Thyroid gland (tissue), 4 donors: Measurements from ENCODE around the gene ALDH5A1.

Source experiments
- CTCF ChIP-seq, 6 experiments: fragments of 200-600 bp in 3 of 6; fragments of 450-650 bp in 3 of 6; sonication (generic) in 3 of 6; IDR thresholded peaks; one replicate each; pipeline ENCODE4 v1.5.1; 2016 to 2019; ENCODE audit warnings: antibody characterized with exemption in 6 of 6, mild to moderate bottlenecking in 2 of 6, inconsistent platforms in 1 of 6, moderate library complexity in 1 of 6
- POLR2A ChIP-seq, 2 donors: fragments of 450-650 bp; IDR thresholded peaks; one replicate each; pipeline ENCODE4 v1.6.1; 2017; ENCODE audit warnings: antibody characterized with exemption in 2 of 2, mild to moderate bottlenecking in 2 of 2, moderate library complexity in 1 of 2

- TF ChIP-seq CTCF (IDR thresholded peaks at IDR 0.05) (no peak), POLR2A (IDR thresholded peaks at IDR 0.05) (no peak)
These were observed 3.8 kb upstream of the ALDH5A1 start for GRCh38 chr6:24490948-24491347.
